H9 (cell line): ENCODE results near the gene PLCB1. TPM values are rescaled to one million over a fixed set of nuclear protein-coding genes. Genes with fewer than 3 reads are reported as not detected.
"Not testable (repeated sequence)": the region's sequence is repeated elsewhere in the genome, so short reads cannot be mapped to it uniquely, and the experiment has no call there.

Experiments
- DNase-seq: peaks from one replicate; pipeline ENCODE4 v3.0.0-alpha.2; 2017
- H2AFZ ChIP-seq: one replicate; pipeline ENCODE4 v1.6.1; 2013; ENCODE audit warnings: mild to moderate bottlenecking, low read length, control low read depth, moderate library complexity
- H2AK5ac ChIP-seq: 2 replicates; pipeline ENCODE4 v1.6.1; 2013; ENCODE audit warnings: low read length, control low read depth, mixed read lengths; ENCODE audit not compliant: insufficient read length
- H2BK120ac ChIP-seq: one replicate; pipeline ENCODE4 v1.6.1; 2013; ENCODE audit warnings: low read depth, mild to moderate bottlenecking, low read length, control low read depth, inconsistent platforms; ENCODE audit not compliant: poor library complexity, severe bottlenecking
- H2BK12ac ChIP-seq: 2 replicates; pipeline ENCODE4 v1.6.1; 2013; ENCODE audit warnings: low read length, control low read depth, mixed read lengths, low read depth; ENCODE audit not compliant: insufficient read length
- H2BK15ac ChIP-seq: 2 replicates; pipeline ENCODE4 v1.6.1; 2013; ENCODE audit warnings: low read depth, low read length, control low read depth
- H2BK20ac ChIP-seq: one replicate; pipeline ENCODE4 v1.6.1; 2013; ENCODE audit warnings: low read depth, mild to moderate bottlenecking, low read length, control low read depth, inconsistent platforms; ENCODE audit not compliant: poor library complexity, severe bottlenecking
- H2BK5ac ChIP-seq: 2 replicates; pipeline ENCODE4 v1.6.1; 2013; ENCODE audit warnings: low read length, control low read depth, mixed read lengths; ENCODE audit not compliant: insufficient read length
- H3K14ac ChIP-seq: 2 replicates; pipeline ENCODE4 v1.6.1; 2013; ENCODE audit warnings: low read length, control low read depth; ENCODE audit not compliant: insufficient read depth
- H3K18ac ChIP-seq: 2 replicates; pipeline ENCODE4 v1.6.1; 2013; ENCODE audit warnings: low read depth, mild to moderate bottlenecking, mixed read lengths, low read length, control low read depth; ENCODE audit not compliant: insufficient read length
- H3K23ac ChIP-seq: 2 replicates; pipeline ENCODE4 v1.6.1; 2013; ENCODE audit warnings: low read length, control low read depth, mixed read lengths, low read depth; ENCODE audit not compliant: insufficient read length
- H3K23me2 ChIP-seq: 2 replicates; pipeline ENCODE4 v1.6.1; 2013; ENCODE audit warnings: low read depth, mild to moderate bottlenecking, mixed read lengths, low read length, control low read depth; ENCODE audit not compliant: insufficient read length, poor library complexity, severe bottlenecking
- H3K27ac ChIP-seq: 2 replicates; pipeline ENCODE4 v1.5.1; 2013; ENCODE audit warnings: low read length, control low read depth, mixed read lengths, low read depth; ENCODE audit not compliant: insufficient read length
- H3K27me3 ChIP-seq: 2 replicates; pipeline ENCODE4 v1.6.1; 2013; ENCODE audit warnings: low read length, control low read depth, inconsistent platforms; ENCODE audit not compliant: insufficient read depth
- H3K4ac ChIP-seq: 2 replicates; pipeline ENCODE4 v1.6.1; 2013; ENCODE audit warnings: low read depth, mild to moderate bottlenecking, control low read depth, inconsistent platforms, low read length, moderate library complexity
- H3K4me1 ChIP-seq: 2 replicates; pipeline ENCODE4 v1.6.1; 2013; ENCODE audit warnings: low read length, control low read depth, inconsistent platforms; ENCODE audit not compliant: insufficient read depth
- H3K4me2 ChIP-seq: 2 replicates; pipeline ENCODE4 v1.6.1; 2013; ENCODE audit warnings: low read length, control low read depth, mixed read lengths; ENCODE audit not compliant: insufficient read length, insufficient read depth
- H3K56ac ChIP-seq: 2 replicates; pipeline ENCODE4 v1.6.1; 2013; ENCODE audit warnings: low read depth, mild to moderate bottlenecking, mixed read lengths, low read length, control low read depth; ENCODE audit not compliant: insufficient read length
- H3K79me1 ChIP-seq: 2 replicates; pipeline ENCODE4 v1.6.1; 2013; ENCODE audit warnings: low read depth, mild to moderate bottlenecking, moderate library complexity, low read length, control low read depth, inconsistent platforms; ENCODE audit not compliant: insufficient read depth, poor library complexity, severe bottlenecking
- H3K79me2 ChIP-seq: 2 replicates; pipeline ENCODE4 v1.6.1; 2013; ENCODE audit warnings: low read length, control low read depth, inconsistent platforms; ENCODE audit not compliant: insufficient read depth
- H3K9ac ChIP-seq: 2 replicates; pipeline ENCODE4 v1.6.1; 2013; ENCODE audit warnings: low read length, control low read depth, mixed read lengths; ENCODE audit not compliant: insufficient read length; ENCODE audit errors: extremely low read depth
- H3K9me3 ChIP-seq: one replicate; pipeline ENCODE4 v1.6.1; 2013; ENCODE audit warnings: low read depth, low read length, inconsistent platforms; ENCODE audit not compliant: control insufficient read depth
- H3T11ph ChIP-seq: one replicate; pipeline ENCODE4 v1.6.1; 2013; ENCODE audit warnings: mild to moderate bottlenecking, low read length, control low read depth, inconsistent platforms
- H4K20me1 ChIP-seq: one replicate; pipeline ENCODE4 v1.6.1; 2013; ENCODE audit not compliant: control insufficient read depth, insufficient read length, insufficient read depth
- H4K5ac ChIP-seq: 2 replicates; pipeline ENCODE4 v1.6.1; 2013; ENCODE audit warnings: low read depth, mild to moderate bottlenecking, mixed read lengths, low read length, control low read depth; ENCODE audit not compliant: insufficient read length
- H4K8ac ChIP-seq: replicated peaks from 2 replicates; pipeline ENCODE4 v1.6.1; 2013; ENCODE audit warnings: low read length, control low read depth, mixed read lengths, low read depth; ENCODE audit not compliant: insufficient read length
- H4K91ac ChIP-seq: 2 replicates; pipeline ENCODE4 v1.6.1; 2013; ENCODE audit warnings: low read depth, mild to moderate bottlenecking, moderate library complexity, mixed read lengths, low read length, control low read depth; ENCODE audit not compliant: insufficient read length
- H3K27ac Mint-ChIP-seq, 3 experiments: 2 replicates in 2 of 3; 3 replicates in 1 of 3; pipeline ENCODE4 v1.8.0; 2020 to 2021; ENCODE audit warnings: mixed read lengths in 3 of 3, mild to moderate bottlenecking in 1 of 3, moderate library complexity in 1 of 3
- H3K27me3 Mint-ChIP-seq: 2 replicates; pipeline ENCODE4 v1.8.0; 2021; ENCODE audit warnings: low read depth, mild to moderate bottlenecking, moderate library complexity, mixed read lengths
- H3K36me3 Mint-ChIP-seq, 3 experiments: 2 replicates in 2 of 3; 3 replicates in 1 of 3; pipeline ENCODE4 v1.8.0; 2020 to 2021; ENCODE audit warnings: low read depth in 3 of 3, mixed read lengths in 3 of 3; ENCODE audit not compliant: insufficient read depth in 1 of 3
- H3K4me1 Mint-ChIP-seq, 2 experiments: 2 replicates each; pipeline ENCODE4 v1.8.0; 2020; ENCODE audit warnings: mixed read lengths in 2 of 2
- H3K4me3 Mint-ChIP-seq, 2 experiments: 2 replicates in 1 of 2; 3 replicates in 1 of 2; pipeline ENCODE4 v1.8.0; 2020 to 2021; ENCODE audit warnings: mild to moderate bottlenecking in 2 of 2, mixed read lengths in 2 of 2, moderate library complexity in 1 of 2
- H3K9me3 Mint-ChIP-seq, 2 experiments: 2 replicates in 1 of 2; 3 replicates in 1 of 2; pipeline ENCODE4 v1.8.0; 2020; ENCODE audit warnings: mild to moderate bottlenecking in 2 of 2, mixed read lengths in 2 of 2, moderate library complexity in 1 of 2
- CTCF ChIP-seq: fragments of 200-600 bp; sonication (generic); conservative IDR thresholded peaks from 3 replicates; pipeline ENCODE4 v1.8.0; 2021; ENCODE audit warnings: antibody characterized with exemption, mild to moderate bottlenecking
- WGBS: extraction: QIAGEN DNeasy Blood & Tissue Kit; methylation state at CpG from one replicate; pipeline ENCODE4 v1.1.7; 2013; ENCODE audit warnings: missing lambda C conversion rate, low lambda C conversion rate, mixed read lengths; ENCODE audit not compliant: insufficient read length; ENCODE audit errors: extremely low coverage; 5-methylcytosine and 5-hydroxymethylcytosine counted together
- total RNA-seq: library from RNA; stranded (reverse); gene quantifications from 2 replicates; pipeline ENCODE4 v1.2.1, GENCODE V29; 2021

PLCB1 gene
- total RNA-seq, 1 experiment from 2014 or later: 11.5 TPM

- Histone ChIP-seq H4K8ac (no peak overlapping the region), H3K79me1 (no peaks in the 10 kb centered on the region), H3K4me2 (no peak overlapping the region), H3K23me2 (no peaks in the 10 kb centered on the region), H3K27me3 (no peaks in the 10 kb centered on the region), H2BK20ac (no peak overlapping the region), H2BK12ac (no peak overlapping the region), H3K9ac (no peak overlapping the region), H2BK15ac (no peak overlapping the region), H3K4me1 (peaks cover 3% of the 10 kb centered on the region; the same call in 1 of the 2 replicates), H3K23ac (no peak overlapping the region), H4K91ac (no peak overlapping the region), H2BK5ac (no peak overlapping the region), H4K5ac (no peak overlapping the region), H2AFZ (no peak overlapping the region), H3K79me2 (no peaks in the 10 kb centered on the region), H3K4ac (no peak overlapping the region), H3K56ac (no peak overlapping the region), H3T11ph (no peak overlapping the region), H2BK120ac (no peak overlapping the region), H3K27ac (no peak overlapping the region), H3K18ac (no peak overlapping the region), H4K20me1 (no peaks in the 10 kb centered on the region), H3K14ac (no peak overlapping the region), H2AK5ac (no peak overlapping the region), H3K9me3 (no peaks in the 10 kb centered on the region)
- H3K27ac Mint-ChIP-seq: no peak overlapping the region
- DNase-seq: no peak
- peaks cover 0 to 3% of the 10 kb centered on the region in 2 experiments; a peak in 1 of 5 replicates for H3K9me3 Mint-ChIP-seq
- H3K27me3 Mint-ChIP-seq: no peaks in the 10 kb centered on the region
- peaks cover 6% of the 10 kb centered on the region in 2 experiments for H3K4me1 Mint-ChIP-seq
- peaks cover 0 to 1% (median 0%) of the 10 kb centered on the region in 3 experiments; a peak in 3 of 7 replicates for H3K36me3 Mint-ChIP-seq
- no peak for TF ChIP-seq CTCF
- no peak overlapping the region for H3K4me3 Mint-ChIP-seq
- WGBS: no CpG with 5 or more reads among the region's 4 CpGs
Measured at GRCh38 chr20:8589956-8590355, 457.9 kb downstream of the PLCB1 start.

GRCh38 chr20:8600910-8601541 is 469.0 kb downstream of the PLCB1 start:
- not testable (repeated sequence) for H2BK15ac ChIP-seq, H4K8ac ChIP-seq, H3K9me3 ChIP-seq, H3T11ph ChIP-seq, H2BK20ac ChIP-seq, H3K56ac ChIP-seq, H3K79me1 ChIP-seq, H3K4ac ChIP-seq, H3K14ac ChIP-seq, H3K27me3 ChIP-seq, H4K5ac ChIP-seq, H3K9me3 Mint-ChIP-seq, H3K18ac ChIP-seq, H3K9ac ChIP-seq, H4K20me1 ChIP-seq, H3K27me3 Mint-ChIP-seq, H2BK12ac ChIP-seq, H3K23ac ChIP-seq, H2AK5ac ChIP-seq, H3K4me1 ChIP-seq, DNase-seq, H2BK5ac ChIP-seq, H3K36me3 Mint-ChIP-seq, H3K79me2 ChIP-seq, H4K91ac ChIP-seq, H2BK120ac ChIP-seq, H3K27ac ChIP-seq, H2AFZ ChIP-seq, H3K23me2 ChIP-seq
- peak overlapping the region in 2 of 3 experiments; percentile 88 to 96; a peak in 4 of 7 replicates for H3K27ac Mint-ChIP-seq
- peak overlapping the region; percentile 72 to 82 for H3K4me3 Mint-ChIP-seq
- H3K4me1 Mint-ChIP-seq: peaks cover 8 to 10% of the 10 kb centered on the region in 2 experiments
- no CpG with 5 or more reads among the region's 18 CpGs for WGBS
- H3K4me2 ChIP-seq: peak overlapping the region; percentile 24
